T1000 (cell line): ENCODE measurements around the gene EPHB1.

Experiments used
- DNase-seq: peaks from one replicate; lab custom pipeline; 2025; ENCODE audit warnings: mixed read lengths; lab: John Stamatoyannopoulos, UW

EPHB1 gene

GRCh38 chr3:134850761-134851160, 55.7 kb downstream of the EPHB1 start:
- DNase-seq, result no peak

GRCh38 chr3:134852132-134852531, 57.1 kb downstream of the EPHB1 start:
- no peak for DNase-seq

- DNase-seq, result no peak
Measured at GRCh38 chr3:134852893-134853351, 57.9 kb downstream of the EPHB1 start.

GRCh38 chr3:134854254-134854653, 59.2 kb downstream of the EPHB1 start:
- DNase-seq, result no peak

- DNase-seq, result no peak
Measured at GRCh38 chr3:134857356-134857755, 62.3 kb downstream of the EPHB1 start.

- DNase-seq, result no peak
Measured at GRCh38 chr3:134857776-134858362, 62.8 kb downstream of the EPHB1 start.

- no peak for DNase-seq
Measured at GRCh38 chr3:134858441-134859035, 63.5 kb downstream of the EPHB1 start.

GRCh38 chr3:134859341-134859740, 64.3 kb downstream of the EPHB1 start:
- no peak for DNase-seq

- no peak for DNase-seq
Measured at GRCh38 chr3:134860141-134860540, 65.1 kb downstream of the EPHB1 start.

GRCh38 chr3:134863915-134864314, 68.9 kb downstream of the EPHB1 start:
- no peak for DNase-seq

GRCh38 chr3:134864636-134865035, 69.6 kb downstream of the EPHB1 start:
- DNase-seq, result no peak

GRCh38 chr3:134867277-134867676, 72.2 kb downstream of the EPHB1 start:
- no peak for DNase-seq

- no peak for DNase-seq
Measured at GRCh38 chr3:134869153-134869726, 74.2 kb downstream of the EPHB1 start.

- DNase-seq, result no peak
Measured at GRCh38 chr3:134871818-134872217, 76.8 kb downstream of the EPHB1 start.

GRCh38 chr3:134872440-134873388, 77.7 kb downstream of the EPHB1 start:
- no peak for DNase-seq

GRCh38 chr3:134873789-134874188, 78.7 kb downstream of the EPHB1 start:
- DNase-seq, result no peak

GRCh38 chr3:134874737-134875413, 79.8 kb downstream of the EPHB1 start:
- no peak for DNase-seq

- no peak for DNase-seq
Measured at GRCh38 chr3:134876836-134877235, 81.8 kb downstream of the EPHB1 start.

- DNase-seq, result no peak
Measured at GRCh38 chr3:134877788-134878187, 82.7 kb downstream of the EPHB1 start.

GRCh38 chr3:134879990-134880389, 84.9 kb downstream of the EPHB1 start:
- no peak for DNase-seq

GRCh38 chr3:134880431-134880830, 85.4 kb downstream of the EPHB1 start:
- DNase-seq, result no peak

- DNase-seq, result no peak
Measured at GRCh38 chr3:134881305-134881704, 86.2 kb downstream of the EPHB1 start.
